Measurements from ENCODE around the gene IFI27L1. TPM values are rescaled to one million over a fixed set of nuclear protein-coding genes. Genes with fewer than 3 reads are reported as not detected.

Gene IFI27L1
- total and polyA plus RNA-seq, 2 of the 13 experiments (the other 11 are each of a cell fraction or from before 2014, with no cell fraction given): 11.9 to 19.0 TPM

GRCh38 chr14:94093418-94093817 is 12.3 kb downstream of the IFI27L1 start (continued):
- peak; percentile 54 for TF ChIP-seq PAXIP1 (CRISPR knock-in tag; conservative IDR thresholded peaks at IDR 0.05)
- TF ChIP-seq ARNTL (CRISPR knock-in tag; IDR thresholded peaks at IDR 0.05): no peak

- BruUV-seq (replicated peaks): no TSS peak
- intact Hi-C loops (cut with micrococcal nuclease; ENCODE audit: unreplicated experiment) (no loop called here), in situ Hi-C loops (cut with HindIII; ENCODE audit: extremely low pct_ligation_motif_present, low pct_unique_long_range_greater_than_20kb) (no loop called here)
- DNase-seq (ENCODE audit: low spot score) (no peak), FAIRE-seq (no peak), ATAC-seq (no peak)
- no peak overlapping the region for H2AFZ ChIP-seq (ENCODE audit: low read length)
- H3K36me3 ChIP-seq (replicated peaks in 1 of 2; ENCODE audit: control insufficient read depth in 1 of 2, insufficient read depth in 2 of 2, low read length in 2 of 2): 0 out of 5 replicates have a peak, but pooled peaks cover 0 to 6% of the 10 kb centered on the region in 2 experiments
- H3K4me3 ChIP-seq (replicated peaks in 1 of 3; ENCODE audit: insufficient read depth in 1 of 3, low read depth in 2 of 3, low read length in 3 of 3): no peak overlapping the region
- WGBS (ENCODE audit: low lambda C conversion rate): 95% methylated on average over 4 of the region's 4 CpGs
- H3K9ac ChIP-seq (ENCODE audit: insufficient read depth, low read depth, low read length): no peak overlapping the region
- no peaks in the 10 kb centered on the region for H3K9me3 ChIP-seq (ENCODE audit: low read length)
- no peaks in the 10 kb centered on the region for H3K27me3 ChIP-seq (ENCODE audit: control insufficient read depth in 1 of 2, insufficient read depth in 2 of 2, low read length in 2 of 2)
- H3K79me2 ChIP-seq (ENCODE audit: insufficient read depth, low read length): no peaks in the 10 kb centered on the region
- TF ChIP-seq SIX4 (CRISPR knock-in tag; IDR thresholded peaks at IDR 0.05) (no peak), ISL2 (CRISPR knock-in tag; IDR thresholded peaks at IDR 0.05) (no peak), NCOA2 (CRISPR knock-in tag; IDR thresholded peaks at IDR 0.05) (no peak), GMEB2 (CRISPR knock-in tag; IDR thresholded peaks at IDR 0.05; ENCODE audit: low read depth) (no peak), RARG (CRISPR knock-in tag; IDR thresholded peaks at IDR 0.05; ENCODE audit: low read depth) (no peak), NFE2L1 (CRISPR knock-in tag; IDR thresholded peaks at IDR 0.05; ENCODE audit: borderline replicate concordance) (no peak), HMGA1 (CRISPR knock-in tag; conservative IDR thresholded peaks at IDR 0.05) (no peak), ZFP41 (CRISPR knock-in tag; IDR thresholded peaks at IDR 0.05; ENCODE audit: borderline replicate concordance) (no peak), ATF7-NPFF (CRISPR knock-in tag; IDR thresholded peaks at IDR 0.05; ENCODE audit: low read depth) (no peak), CBX1 (IDR thresholded peaks at IDR 0.05; ENCODE audit: low read depth) (no peak), ZNF652 (CRISPR knock-in tag; IDR thresholded peaks at IDR 0.05; ENCODE audit: borderline replicate concordance, low read depth) (no peak), MEIS1 (CRISPR knock-in tag; IDR thresholded peaks at IDR 0.05; ENCODE audit: borderline replicate concordance) (no peak)
- peaks cover 14% of the 10 kb centered on the region for H3K4me1 ChIP-seq (ENCODE audit: insufficient read depth, low read length)
- H4K20me1 ChIP-seq (ENCODE audit: insufficient read depth, low read length): no peaks in the 10 kb centered on the region
- POLR2A ChIA-PET: no interaction called here
- no peak overlapping the region for H3K27ac ChIP-seq (ENCODE audit: extremely low read length, insufficient read depth, low read length)
- H3K4me2 ChIP-seq (ENCODE audit: low read depth, low read length): no peak overlapping the region
- CTCF ChIA-PET (ENCODE audit: low intra/inter-chr PET ratio, low total read pairs): no interaction called here
These were observed 16.0 kb downstream of the IFI27L1 start for GRCh38 chr14:94097091-94097490.
